GM21529 (cell line): ENCODE measurements around the gene TIMP4.

ENCODE experiments used
- ATAC-seq: cut with Tn5 transposase; IDR thresholded peaks from one replicate; pipeline ENCODE4 v1.9.1; 2021; ENCODE audit not compliant: unreplicated experiment

TIMP4 gene

GRCh38 chr3:12148183-12148940 lies 10.3 kb downstream of the TIMP4 start:
- no peak for ATAC-seq

GRCh38 chr3:12147049-12147780 lies 11.5 kb downstream of the TIMP4 start:
- no peak for ATAC-seq

GRCh38 chr3:12143949-12144504 lies 14.7 kb downstream of the TIMP4 start:
- no peak for ATAC-seq

- no peak for ATAC-seq
These were observed 16.2 kb downstream of the TIMP4 start for GRCh38 chr3:12142476-12142875.

- ATAC-seq: peak; percentile 70
These were observed 17.4 kb downstream of the TIMP4 start for GRCh38 chr3:12141350-12141749.

- ATAC-seq: no peak
These were observed 19.6 kb downstream of the TIMP4 start for GRCh38 chr3:12139111-12139511.

- no peak for ATAC-seq
These were observed 20.7 kb downstream of the TIMP4 start for GRCh38 chr3:12138044-12138443.

- ATAC-seq: no peak
These were observed 22.3 kb downstream of the TIMP4 start for GRCh38 chr3:12136371-12136770.

GRCh38 chr3:12135029-12135657 lies 23.6 kb downstream of the TIMP4 start:
- ATAC-seq: peak; percentile 96

GRCh38 chr3:12132881-12133280 lies 25.8 kb downstream of the TIMP4 start:
- no peak for ATAC-seq

GRCh38 chr3:12131351-12132090 lies 27.2 kb downstream of the TIMP4 start:
- no peak for ATAC-seq

GRCh38 chr3:12127391-12127790 lies 31.3 kb downstream of the TIMP4 start:
- ATAC-seq: no peak

GRCh38 chr3:12125772-12126171 lies 32.9 kb downstream of the TIMP4 start:
- ATAC-seq: no peak

GRCh38 chr3:12121466-12121865 lies 37.2 kb downstream of the TIMP4 start:
- ATAC-seq: no peak

- ATAC-seq: no peak
These were observed 38.2 kb downstream of the TIMP4 start for GRCh38 chr3:12120374-12121140.

GRCh38 chr3:12117473-12117872 lies 41.2 kb downstream of the TIMP4 start:
- no peak for ATAC-seq

GRCh38 chr3:12116870-12117269 lies 41.8 kb downstream of the TIMP4 start:
- ATAC-seq: no peak

GRCh38 chr3:12115849-12116248 lies 42.9 kb downstream of the TIMP4 start:
- no peak for ATAC-seq

- no peak for ATAC-seq
These were observed 43.6 kb downstream of the TIMP4 start for GRCh38 chr3:12115104-12115503.

- no peak for ATAC-seq
These were observed 44.5 kb downstream of the TIMP4 start for GRCh38 chr3:12114251-12114650.
